Measurements from ENCODE around the gene ALAS1.

GRCh38 chr3:52197499-52197841 lies 490 bp upstream of the ALAS1 start:
- TF ChIP-seq CTCF (IDR thresholded peaks at IDR 0.05) (no peak), POLR2A (IDR thresholded peaks at IDR 0.05) (no peak)
